H1 (cell line): ENCODE data around the gene B9D2. TPM values are rescaled to one million over a fixed set of nuclear protein-coding genes. Genes with fewer than 3 reads are reported as not detected.

Experiments
- CEBPB ChIP-seq: IDR thresholded peaks from 2 replicates; pipeline ENCODE4 v1.6.1; 2012; ENCODE audit warnings: low read depth, low read length
- FOSL1 ChIP-seq: IDR thresholded peaks from 2 replicates; pipeline ENCODE4 v1.6.1; 2011; ENCODE audit warnings: mild to moderate bottlenecking, low read depth, low read length, moderate library complexity; ENCODE audit not compliant: insufficient read depth
- POU5F1 ChIP-seq: IDR thresholded peaks from 2 replicates; pipeline ENCODE4 v1.6.1; 2011; ENCODE audit warnings: low read depth, mild to moderate bottlenecking, low read length, moderate library complexity
- SIN3A ChIP-seq, 2 experiments: IDR thresholded peaks in 1 of 2; conservative IDR thresholded peaks in 1 of 2; 2 replicates each; pipeline ENCODE4 v1.6.1; 2011 to 2012; ENCODE audit warnings: low read length in 2 of 2, improper control_type of control experiment in 1 of 2, low read depth in 1 of 2, mild to moderate bottlenecking in 1 of 2
- SP4 ChIP-seq: IDR thresholded peaks from 2 replicates; pipeline ENCODE4 v1.6.1; 2012; ENCODE audit warnings: low read length, inconsistent platforms
- TAF7 ChIP-seq: optimal IDR thresholded peaks from 2 replicates; pipeline ENCODE3; 2011; ENCODE audit warnings: low read depth, mild to moderate bottlenecking, inconsistent platforms, low read length, moderate library complexity, borderline replicate concordance
- polyA plus RNA-seq, 7 experiments: library from polyadenylated mRNA; depleted of rRNA in 3 of 7; stranded (reverse) in 5 of 7; unstranded in 2 of 7; fragments of >200 nt in 5 of 7; fragments of 200-250 nt in 2 of 7; gene quantifications; 1 replicate in 5 of 7; 2 replicates in 1 of 7; 4 replicates in 1 of 7; pipeline versions ENCODE4 v1.2.1 to v1.2.3, GENCODE V29; 2011 to 2013; ENCODE audit warnings: missing spikeins in 2 of 7, mixed read lengths in 2 of 7
- total RNA-seq: library from RNA; stranded (reverse); fragmentation: NEBNext Ultra II Directional; extraction: Animal tissue kit (Norgen Biotek cat#: 25700); gene quantifications from 2 replicates; pipeline ENCODE4 v1.2.1, GENCODE V29; 2021
- TF ChIP-seq, protein P1 (sequence below): fragments of 300-600 bp; sonication (generic); IDR thresholded peaks from 2 replicates; pipeline ENCODE4 v1.7.1; 2012; ENCODE audit warnings: low read length, moderate library complexity, mild to moderate bottlenecking, inconsistent platforms; ENCODE audit not compliant: insufficient replicate concordance

The B9D2 gene
- total and polyA plus RNA-seq, 2 of the 8 experiments (the other 6 are each of a cell fraction or from before 2014, with no cell fraction given), result 4.9 to 6.3 TPM

DNA sequence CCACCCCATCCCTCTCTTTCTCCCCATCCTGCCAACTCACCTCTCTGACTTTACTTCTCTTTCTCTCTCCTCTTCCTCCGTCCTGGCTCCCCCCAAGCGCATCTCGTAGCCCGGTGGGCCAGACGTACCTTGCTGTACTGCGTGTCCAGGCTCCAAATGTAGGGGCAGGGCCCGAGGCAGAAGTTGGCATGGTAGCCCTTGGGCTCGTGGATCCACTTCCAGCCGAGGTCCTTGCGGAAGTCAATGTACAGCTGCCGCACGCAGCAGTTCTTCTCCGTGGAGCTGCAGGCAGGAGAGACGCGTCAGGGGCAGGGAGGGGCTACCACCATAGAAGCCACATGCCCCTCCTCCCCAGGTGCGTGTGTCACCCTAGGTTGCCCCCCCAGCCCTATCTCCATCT lies 31.9 kb downstream of the B9D2 start (continued):
- TF ChIP-seq SIN3A (conservative IDR thresholded peaks at IDR 0.05 in 1 of 2, IDR thresholded peaks at IDR 0.05 in 1 of 2; ENCODE audit: low read depth in 1 of 2, low read length in 2 of 2), result no peak
- TF ChIP-seq SP4, result no peak
- no peak for TF ChIP-seq CEBPB
- no peak for TF ChIP-seq POU5F1
- TF ChIP-seq, protein P1, sequence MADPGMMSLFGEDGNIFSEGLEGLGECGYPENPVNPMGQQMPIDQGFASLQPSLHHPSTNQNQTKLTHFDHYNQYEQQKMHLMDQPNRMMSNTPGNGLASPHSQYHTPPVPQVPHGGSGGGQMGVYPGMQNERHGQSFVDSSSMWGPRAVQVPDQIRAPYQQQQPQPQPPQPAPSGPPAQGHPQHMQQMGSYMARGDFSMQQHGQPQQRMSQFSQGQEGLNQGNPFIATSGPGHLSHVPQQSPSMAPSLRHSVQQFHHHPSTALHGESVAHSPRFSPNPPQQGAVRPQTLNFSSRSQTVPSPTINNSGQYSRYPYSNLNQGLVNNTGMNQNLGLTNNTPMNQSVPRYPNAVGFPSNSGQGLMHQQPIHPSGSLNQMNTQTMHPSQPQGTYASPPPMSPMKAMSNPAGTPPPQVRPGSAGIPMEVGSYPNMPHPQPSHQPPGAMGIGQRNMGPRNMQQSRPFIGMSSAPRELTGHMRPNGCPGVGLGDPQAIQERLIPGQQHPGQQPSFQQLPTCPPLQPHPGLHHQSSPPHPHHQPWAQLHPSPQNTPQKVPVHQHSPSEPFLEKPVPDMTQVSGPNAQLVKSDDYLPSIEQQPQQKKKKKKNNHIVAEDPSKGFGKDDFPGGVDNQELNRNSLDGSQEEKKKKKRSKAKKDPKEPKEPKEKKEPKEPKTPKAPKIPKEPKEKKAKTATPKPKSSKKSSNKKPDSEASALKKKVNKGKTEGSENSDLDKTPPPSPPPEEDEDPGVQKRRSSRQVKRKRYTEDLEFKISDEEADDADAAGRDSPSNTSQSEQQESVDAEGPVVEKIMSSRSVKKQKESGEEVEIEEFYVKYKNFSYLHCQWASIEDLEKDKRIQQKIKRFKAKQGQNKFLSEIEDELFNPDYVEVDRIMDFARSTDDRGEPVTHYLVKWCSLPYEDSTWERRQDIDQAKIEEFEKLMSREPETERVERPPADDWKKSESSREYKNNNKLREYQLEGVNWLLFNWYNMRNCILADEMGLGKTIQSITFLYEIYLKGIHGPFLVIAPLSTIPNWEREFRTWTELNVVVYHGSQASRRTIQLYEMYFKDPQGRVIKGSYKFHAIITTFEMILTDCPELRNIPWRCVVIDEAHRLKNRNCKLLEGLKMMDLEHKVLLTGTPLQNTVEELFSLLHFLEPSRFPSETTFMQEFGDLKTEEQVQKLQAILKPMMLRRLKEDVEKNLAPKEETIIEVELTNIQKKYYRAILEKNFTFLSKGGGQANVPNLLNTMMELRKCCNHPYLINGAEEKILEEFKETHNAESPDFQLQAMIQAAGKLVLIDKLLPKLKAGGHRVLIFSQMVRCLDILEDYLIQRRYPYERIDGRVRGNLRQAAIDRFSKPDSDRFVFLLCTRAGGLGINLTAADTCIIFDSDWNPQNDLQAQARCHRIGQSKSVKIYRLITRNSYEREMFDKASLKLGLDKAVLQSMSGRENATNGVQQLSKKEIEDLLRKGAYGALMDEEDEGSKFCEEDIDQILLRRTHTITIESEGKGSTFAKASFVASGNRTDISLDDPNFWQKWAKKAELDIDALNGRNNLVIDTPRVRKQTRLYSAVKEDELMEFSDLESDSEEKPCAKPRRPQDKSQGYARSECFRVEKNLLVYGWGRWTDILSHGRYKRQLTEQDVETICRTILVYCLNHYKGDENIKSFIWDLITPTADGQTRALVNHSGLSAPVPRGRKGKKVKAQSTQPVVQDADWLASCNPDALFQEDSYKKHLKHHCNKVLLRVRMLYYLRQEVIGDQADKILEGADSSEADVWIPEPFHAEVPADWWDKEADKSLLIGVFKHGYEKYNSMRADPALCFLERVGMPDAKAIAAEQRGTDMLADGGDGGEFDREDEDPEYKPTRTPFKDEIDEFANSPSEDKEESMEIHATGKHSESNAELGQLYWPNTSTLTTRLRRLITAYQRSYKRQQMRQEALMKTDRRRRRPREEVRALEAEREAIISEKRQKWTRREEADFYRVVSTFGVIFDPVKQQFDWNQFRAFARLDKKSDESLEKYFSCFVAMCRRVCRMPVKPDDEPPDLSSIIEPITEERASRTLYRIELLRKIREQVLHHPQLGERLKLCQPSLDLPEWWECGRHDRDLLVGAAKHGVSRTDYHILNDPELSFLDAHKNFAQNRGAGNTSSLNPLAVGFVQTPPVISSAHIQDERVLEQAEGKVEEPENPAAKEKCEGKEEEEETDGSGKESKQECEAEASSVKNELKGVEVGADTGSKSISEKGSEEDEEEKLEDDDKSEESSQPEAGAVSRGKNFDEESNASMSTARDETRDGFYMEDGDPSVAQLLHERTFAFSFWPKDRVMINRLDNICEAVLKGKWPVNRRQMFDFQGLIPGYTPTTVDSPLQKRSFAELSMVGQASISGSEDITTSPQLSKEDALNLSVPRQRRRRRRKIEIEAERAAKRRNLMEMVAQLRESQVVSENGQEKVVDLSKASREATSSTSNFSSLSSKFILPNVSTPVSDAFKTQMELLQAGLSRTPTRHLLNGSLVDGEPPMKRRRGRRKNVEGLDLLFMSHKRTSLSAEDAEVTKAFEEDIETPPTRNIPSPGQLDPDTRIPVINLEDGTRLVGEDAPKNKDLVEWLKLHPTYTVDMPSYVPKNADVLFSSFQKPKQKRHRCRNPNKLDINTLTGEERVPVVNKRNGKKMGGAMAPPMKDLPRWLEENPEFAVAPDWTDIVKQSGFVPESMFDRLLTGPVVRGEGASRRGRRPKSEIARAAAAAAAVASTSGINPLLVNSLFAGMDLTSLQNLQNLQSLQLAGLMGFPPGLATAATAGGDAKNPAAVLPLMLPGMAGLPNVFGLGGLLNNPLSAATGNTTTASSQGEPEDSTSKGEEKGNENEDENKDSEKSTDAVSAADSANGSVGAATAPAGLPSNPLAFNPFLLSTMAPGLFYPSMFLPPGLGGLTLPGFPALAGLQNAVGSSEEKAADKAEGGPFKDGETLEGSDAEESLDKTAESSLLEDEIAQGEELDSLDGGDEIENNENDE, result no peak
- TF ChIP-seq TAF7, result no peak
- TF ChIP-seq FOSL1, result no peak
